Measurements from ENCODE around the gene BUB1.
"Not testable (repeated sequence)": the region's sequence is repeated elsewhere in the genome, so short reads cannot be mapped to it uniquely, and the experiment has no call there.

Gene BUB1

GRCh38 chr2:110655701-110656100 lies 22.2 kb downstream of the BUB1 start:
- ATAC-seq (no peak), DNase-seq (no peak)

DNA sequence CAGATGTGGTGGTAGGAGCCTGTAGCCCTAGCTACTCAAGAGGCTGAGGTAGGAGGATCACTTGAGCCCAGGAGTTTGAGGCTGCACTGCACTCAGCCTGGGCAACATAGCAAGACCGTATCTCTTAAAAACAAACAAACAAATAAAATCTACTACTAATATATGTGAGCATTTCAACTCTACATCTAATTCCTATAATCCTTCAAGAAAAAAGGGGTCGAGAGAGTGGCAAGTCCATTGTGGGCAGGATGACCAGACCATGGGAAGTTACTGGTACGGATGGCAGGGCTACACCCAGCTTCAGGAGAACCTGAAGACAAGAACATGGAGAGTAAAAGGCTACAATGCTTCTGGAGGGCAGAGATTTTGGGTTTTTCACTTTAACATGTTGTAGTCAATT lies 24.0 kb downstream of the BUB1 start:
- ATAC-seq: no peak
- no peak for DNase-seq

DNA sequence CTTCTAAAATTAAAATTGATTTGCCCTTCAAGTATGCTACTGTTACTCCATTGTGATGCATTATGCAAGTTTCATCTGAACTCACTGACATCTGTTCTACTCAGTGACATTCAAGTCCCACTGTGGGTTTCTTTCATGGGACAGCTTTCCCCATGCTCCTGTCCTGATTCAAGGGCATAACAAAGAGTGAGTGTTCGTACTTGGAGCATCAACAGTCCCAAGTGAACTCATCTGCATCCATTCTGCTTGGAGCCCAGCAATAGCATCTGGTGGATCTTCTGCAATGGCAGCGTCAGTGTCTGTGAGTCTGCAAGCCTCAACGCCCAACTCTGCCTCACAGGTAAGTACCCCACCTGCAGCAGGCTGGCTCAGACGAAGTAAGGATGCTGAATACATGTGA lies 27.5 kb downstream of the BUB1 start:
- DNase-seq: no peak
- ATAC-seq: no peak

DNA sequence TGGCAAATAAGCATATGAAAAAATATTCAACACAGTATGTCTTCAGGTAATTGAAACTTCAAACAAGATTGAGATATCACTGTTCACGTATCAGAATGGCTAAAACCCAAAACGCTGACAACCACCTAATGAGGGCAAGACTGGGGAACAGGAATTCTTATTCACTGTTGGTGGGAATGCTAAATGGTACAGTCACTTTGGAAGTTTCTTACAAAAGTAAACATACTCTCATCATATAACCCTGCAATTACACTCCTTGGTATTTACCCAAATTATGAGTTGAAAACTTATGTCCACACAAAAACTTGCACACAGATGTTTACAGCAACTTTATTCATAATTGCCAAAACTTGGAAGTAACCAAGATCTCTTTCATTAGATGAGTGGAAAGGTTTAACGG lies 30.1 kb downstream of the BUB1 start:
- ATAC-seq (no peak), DNase-seq (no peak)

- ATAC-seq: no peak
These were observed 32.2 kb downstream of the BUB1 start for GRCh38 chr2:110645616-110646015.

DNA sequence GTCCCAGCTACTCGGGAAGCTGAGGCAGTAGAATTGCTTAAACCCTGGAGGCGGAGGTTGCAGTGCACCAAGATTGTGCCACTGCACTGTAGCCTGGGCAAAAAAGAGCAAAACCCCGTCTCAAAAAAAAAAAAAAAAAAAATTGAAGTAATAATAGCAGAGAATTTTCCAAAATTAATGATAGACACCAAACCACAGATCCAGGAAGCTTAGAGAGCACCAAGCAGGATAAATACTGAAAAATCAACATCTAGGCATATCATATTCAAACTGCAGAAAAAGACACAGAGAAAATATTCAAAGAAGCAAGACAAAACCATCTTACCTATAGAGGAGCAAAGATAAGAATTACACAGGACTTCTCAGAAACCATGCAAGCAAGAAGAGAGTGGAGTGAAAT lies 33.5 kb downstream of the BUB1 start:
- no peak for ATAC-seq
- no peak for DNase-seq

More at GRCh38 chr2:110645616-110646015, 32.2 kb downstream of the BUB1 start:
- no peak for DNase-seq

DNA sequence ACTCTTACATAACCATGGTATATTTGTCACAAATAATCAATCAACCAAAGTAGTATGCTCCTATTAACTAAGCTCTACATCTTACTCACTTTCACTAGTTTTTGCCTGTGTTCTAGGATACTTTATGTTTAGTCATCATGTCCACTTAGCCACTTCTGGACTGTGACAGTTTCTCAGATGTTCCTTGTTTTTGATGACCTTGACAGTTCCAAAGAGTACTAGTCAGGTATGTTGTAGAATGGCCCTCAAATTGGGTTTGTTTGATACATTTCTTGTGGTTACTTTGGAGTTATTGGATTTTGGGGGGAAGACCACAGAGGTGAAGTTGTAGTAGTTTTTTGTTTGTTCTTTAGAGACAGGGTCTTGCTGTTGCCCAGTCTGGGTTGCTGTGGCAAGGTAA lies 35.5 kb downstream of the BUB1 start:
- DNase-seq (no peak), ATAC-seq (no peak)

GRCh38 chr2:110639972-110640371 lies 37.9 kb downstream of the BUB1 start:
- ATAC-seq (no peak), DNase-seq (no peak)

- DNase-seq (no peak), ATAC-seq (no peak)
These were observed 38.7 kb downstream of the BUB1 start for GRCh38 chr2:110638952-110639695.

DNA sequence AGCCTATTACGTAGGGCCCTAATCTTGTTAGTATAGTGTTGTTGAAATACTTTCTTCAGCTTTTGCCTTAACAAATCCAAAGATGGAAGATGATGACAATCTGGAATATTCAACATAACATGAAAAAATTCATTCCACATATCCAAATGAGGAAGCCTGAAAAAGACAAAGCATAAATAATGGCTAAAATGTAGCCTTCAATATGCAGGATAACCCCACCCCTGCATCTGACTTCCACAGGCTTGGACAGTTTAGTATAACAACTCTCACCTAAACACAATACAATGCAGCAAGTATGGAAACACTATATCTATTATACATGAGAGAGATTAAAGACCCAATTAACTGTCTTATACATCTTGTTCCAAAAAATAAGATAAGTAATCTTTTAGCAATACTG lies 39.9 kb downstream of the BUB1 start:
- DNase-seq (no peak), ATAC-seq (no peak)

DNA sequence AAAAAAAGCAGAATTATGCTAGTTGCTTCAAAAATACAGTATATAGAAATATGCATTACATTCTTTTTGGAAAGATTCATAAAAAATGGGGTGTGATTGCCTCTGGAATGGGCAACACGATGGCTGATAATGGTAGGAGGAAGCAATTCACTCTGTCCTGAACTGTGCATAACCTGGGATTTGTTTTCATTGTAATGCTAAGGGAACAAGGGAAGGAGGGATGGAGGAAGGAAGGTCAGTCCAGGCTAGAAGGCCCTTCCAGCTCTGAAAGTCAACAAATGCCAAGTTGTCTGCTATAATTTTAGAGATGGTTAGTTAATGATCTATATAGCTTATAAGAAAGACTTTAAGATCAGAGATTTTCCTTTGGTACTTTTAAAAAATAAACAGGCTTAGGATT lies 40.8 kb downstream of the BUB1 start:
- ATAC-seq: no peak
- DNase-seq: no peak

GRCh38 chr2:110635949-110636628 lies 41.8 kb downstream of the BUB1 start:
- not testable (repeated sequence) for DNase-seq, ATAC-seq

DNA sequence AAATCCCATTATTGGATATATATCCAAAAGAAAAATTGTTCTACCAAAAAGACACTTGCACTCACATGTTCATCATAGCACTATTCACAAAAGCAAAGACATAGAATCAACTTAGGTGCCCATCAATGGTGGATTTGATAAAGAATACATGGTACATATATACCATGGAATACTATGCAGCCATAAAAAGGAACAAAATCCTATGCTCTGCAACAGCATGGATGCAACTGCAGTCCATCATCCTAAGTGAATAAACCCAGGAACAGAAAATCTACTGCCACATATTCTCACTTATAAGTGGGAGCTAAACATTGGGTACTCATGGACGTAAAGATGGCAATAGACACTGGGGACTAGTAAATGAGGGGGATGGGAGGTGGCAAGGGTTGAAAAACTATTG lies 50.5 kb downstream of the BUB1 start:
- DNase-seq, ATAC-seq: not testable (repeated sequence)

DNA sequence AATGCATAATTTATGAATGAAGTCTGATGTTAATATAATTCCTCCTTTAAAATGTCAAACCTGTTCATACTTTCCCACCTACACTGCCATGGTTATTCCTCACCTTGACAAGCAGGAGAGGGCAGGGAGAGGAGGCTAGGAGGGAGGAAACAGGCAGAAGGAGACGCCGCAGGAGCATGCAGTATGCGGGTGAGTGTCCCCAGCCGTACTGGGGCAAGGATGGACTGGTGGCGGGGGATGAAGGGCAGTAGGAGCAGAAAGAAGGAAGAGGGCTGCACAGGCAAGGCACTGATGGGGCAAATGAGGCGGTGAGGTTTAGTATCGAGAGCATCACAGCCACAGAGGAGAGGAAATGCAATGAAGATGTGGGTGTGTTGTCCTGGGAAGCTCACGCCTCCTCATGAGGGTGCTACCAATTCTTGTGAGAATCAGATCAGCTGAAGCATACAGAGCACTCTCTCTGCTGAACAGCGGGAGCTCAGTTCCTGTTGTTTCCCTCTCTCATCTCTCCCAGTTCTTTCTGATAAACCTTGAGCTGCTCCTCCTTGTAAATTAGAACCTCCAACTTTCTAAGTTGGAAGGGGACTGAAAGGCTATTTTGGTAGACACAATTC lies 58.4 kb downstream of the BUB1 start:
- ATAC-seq, DNase-seq: not testable (repeated sequence)

GRCh38 chr2:110613927-110614326 lies 63.9 kb downstream of the BUB1 start:
- not testable (repeated sequence) for DNase-seq, ATAC-seq

GRCh38 chr2:110610613-110611250 lies 67.1 kb downstream of the BUB1 start:
- DNase-seq (peak; percentile 11), ATAC-seq (peak; percentile 57)

GRCh38 chr2:110609843-110610612 lies 67.8 kb downstream of the BUB1 start:
- not testable (repeated sequence) for ATAC-seq, DNase-seq

DNA sequence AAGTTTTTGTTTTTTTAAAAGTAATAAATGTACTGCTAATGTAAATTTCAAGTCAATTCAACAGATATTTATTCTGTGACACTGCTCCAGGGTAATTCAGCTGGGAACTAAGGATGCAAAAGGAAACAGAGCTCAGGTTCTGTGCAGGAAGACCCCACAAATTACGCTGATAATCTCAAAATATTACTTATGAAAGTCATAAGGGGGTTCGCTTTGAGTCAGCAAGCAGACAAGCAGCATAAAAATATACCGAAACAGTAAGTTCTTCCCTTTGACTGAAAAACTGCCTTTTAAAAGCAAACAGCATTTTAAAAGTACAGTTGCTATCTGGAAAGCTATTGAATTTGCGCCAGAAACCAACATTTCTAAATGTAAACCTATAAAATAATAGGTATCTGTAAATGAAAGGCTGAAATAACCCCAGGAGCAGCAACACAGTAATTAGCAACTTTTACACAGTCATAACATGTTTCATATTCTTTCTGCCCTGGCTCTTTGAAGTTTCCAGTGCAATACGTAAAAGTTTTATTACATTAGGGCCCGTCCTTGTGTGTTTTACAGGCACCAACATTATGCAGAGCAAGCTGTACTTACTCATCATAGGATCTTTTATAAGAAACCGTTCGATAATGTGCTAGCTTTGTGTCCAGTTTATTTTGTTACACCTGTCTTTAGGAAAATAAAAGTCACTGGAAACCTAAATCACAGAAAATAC lies 68.9 kb downstream of the BUB1 start:
- ATAC-seq: not testable (repeated sequence)

GRCh38 chr2:110605057-110605456 lies 72.8 kb downstream of the BUB1 start:
- not testable (repeated sequence) for ATAC-seq, DNase-seq

More for the DNA sequence above, 68.9 kb downstream of the BUB1 start:
- not testable (repeated sequence) for DNase-seq

DNA sequence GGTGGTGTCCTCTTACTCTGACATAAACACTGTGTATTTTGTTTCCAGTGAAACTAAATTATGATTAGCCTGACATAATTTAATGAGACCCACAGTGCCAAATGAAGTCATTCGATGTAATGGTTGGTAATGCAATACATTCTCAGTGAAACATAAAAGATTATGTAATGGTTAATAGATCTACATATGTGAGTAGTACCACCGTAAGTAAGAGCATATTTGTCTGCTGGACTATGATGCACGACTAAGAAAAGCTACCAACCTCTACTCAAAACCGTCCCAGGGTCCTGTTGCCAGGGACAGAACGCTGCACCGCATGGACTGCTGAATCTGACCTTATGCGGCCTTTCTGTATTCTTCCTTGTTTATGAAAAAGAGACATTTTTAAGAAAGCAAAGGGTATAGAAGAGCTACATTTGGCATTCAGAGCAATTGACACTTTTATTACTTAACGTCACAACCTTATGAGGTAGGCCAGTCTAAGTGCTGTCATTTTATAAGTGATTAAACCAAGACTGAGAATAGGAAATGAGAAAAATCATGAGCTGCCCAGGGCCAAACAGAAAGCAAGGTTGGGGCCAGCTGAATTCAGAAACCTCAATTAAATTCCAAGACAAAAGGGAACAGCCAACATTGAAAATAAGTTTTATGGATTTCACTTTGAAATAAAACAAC lies 73.8 kb downstream of the BUB1 start:
- ATAC-seq, DNase-seq: not testable (repeated sequence)
